ENCODE measurements around the gene USP38. TPM values are rescaled to one million over a fixed set of nuclear protein-coding genes. Genes with fewer than 3 reads are reported as not detected.
"Not testable (repeated sequence)": the region's sequence is repeated elsewhere in the genome, so short reads cannot be mapped to it uniquely, and the experiment has no call there.

USP38 gene
- total RNA-seq, 2 experiments from 2014 or later: 26.6 to 30.9 TPM

- H3K27ac Mint-ChIP-seq: no peak overlapping the region
- CTCF ChIA-PET: no interaction called here
- no peaks in the 10 kb centered on the region for H3K9me3 Mint-ChIP-seq (ENCODE audit: low read depth)
- no peak for ATAC-seq
- no peak overlapping the region for H3K4me3 Mint-ChIP-seq
- H3K4me1 Mint-ChIP-seq: no peaks in the 10 kb centered on the region
- H3K27me3 Mint-ChIP-seq: peaks cover 2% of the 10 kb centered on the region
- DNase-seq: no peak
- no peaks in the 10 kb centered on the region for H3K36me3 Mint-ChIP-seq
These were observed 49.4 kb downstream of the USP38 start for GRCh38 chr4:143234153-143234552.

DNA sequence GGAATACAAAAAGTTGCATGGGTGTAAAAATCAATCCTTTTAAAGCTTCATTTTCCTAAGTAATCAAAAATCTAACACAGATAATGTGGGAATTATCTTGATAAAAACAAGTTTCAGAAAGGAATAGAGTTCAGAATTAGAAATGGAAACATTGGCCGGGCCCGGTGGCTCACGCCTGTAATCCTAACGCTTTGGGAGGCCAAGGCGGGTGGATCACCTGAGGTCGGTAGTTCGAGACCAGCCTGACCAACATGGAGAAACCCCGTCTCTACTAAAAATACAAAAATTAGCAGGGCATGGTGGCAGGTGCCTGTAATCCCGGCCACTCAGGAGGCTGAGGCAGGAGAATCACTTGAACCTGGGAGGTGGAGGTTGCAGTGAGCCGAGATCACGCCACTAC lies 52.5 kb downstream of the USP38 start:
- H3K9me3 Mint-ChIP-seq (ENCODE audit: low read depth); CTCF ChIA-PET: not testable (repeated sequence)

GRCh38 chr4:143240939-143241679 lies 56.4 kb downstream of the USP38 start:
- H3K27ac Mint-ChIP-seq: no peak overlapping the region
- H3K4me1 Mint-ChIP-seq: no peaks in the 10 kb centered on the region
- CTCF ChIA-PET: no interaction called here
- DNase-seq (no peak), ATAC-seq (no peak)
- no peaks in the 10 kb centered on the region for H3K27me3 Mint-ChIP-seq
- peaks cover 2% of the 10 kb centered on the region for H3K36me3 Mint-ChIP-seq
- H3K4me3 Mint-ChIP-seq: no peak overlapping the region
- peaks cover 4% of the 10 kb centered on the region for H3K9me3 Mint-ChIP-seq (ENCODE audit: low read depth)

More for the DNA sequence above, 52.5 kb downstream of the USP38 start:
- H3K4me1 Mint-ChIP-seq, DNase-seq, H3K27me3 Mint-ChIP-seq, H3K27ac Mint-ChIP-seq, H3K4me3 Mint-ChIP-seq, H3K36me3 Mint-ChIP-seq, ATAC-seq: not testable (repeated sequence)

DNA sequence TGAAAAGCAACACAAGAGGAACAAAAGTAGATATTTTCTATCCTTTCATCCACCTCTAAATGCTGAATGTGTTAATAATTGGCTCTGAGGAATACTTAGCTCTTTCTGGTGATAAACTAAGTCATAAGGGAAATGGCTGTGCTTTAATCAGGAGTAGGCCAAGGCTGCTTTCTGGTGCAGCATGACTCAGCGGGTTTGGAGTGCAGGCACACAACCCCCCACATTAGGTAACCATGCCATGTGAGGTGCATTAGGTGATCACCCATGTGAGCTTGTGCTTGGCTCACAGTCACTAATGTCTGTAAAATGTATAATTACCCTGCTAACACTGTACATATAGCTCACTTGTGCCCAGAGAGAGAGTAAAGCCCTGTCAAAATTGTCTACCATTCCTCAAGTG lies 57.2 kb downstream of the USP38 start:
- ATAC-seq (no peak), DNase-seq (no peak)
- H3K36me3 Mint-ChIP-seq: peaks cover 2% of the 10 kb centered on the region
- H3K4me3 Mint-ChIP-seq: no peak overlapping the region
- no peak overlapping the region for H3K27ac Mint-ChIP-seq
- no peaks in the 10 kb centered on the region for H3K4me1 Mint-ChIP-seq
- peaks cover 4% of the 10 kb centered on the region for H3K9me3 Mint-ChIP-seq (ENCODE audit: low read depth)
- H3K27me3 Mint-ChIP-seq: no peaks in the 10 kb centered on the region
- CTCF ChIA-PET: no interaction called here

GRCh38 chr4:143243041-143243440 lies 58.3 kb downstream of the USP38 start:
- CTCF ChIA-PET: no interaction called here
- H3K36me3 Mint-ChIP-seq: peaks cover 2% of the 10 kb centered on the region
- H3K4me3 Mint-ChIP-seq: no peak overlapping the region
- no peaks in the 10 kb centered on the region for H3K4me1 Mint-ChIP-seq
- DNase-seq: no peak
- ATAC-seq: no peak
- peaks cover 4% of the 10 kb centered on the region for H3K9me3 Mint-ChIP-seq (ENCODE audit: low read depth)
- no peak overlapping the region for H3K27ac Mint-ChIP-seq
- H3K27me3 Mint-ChIP-seq: no peaks in the 10 kb centered on the region

DNA sequence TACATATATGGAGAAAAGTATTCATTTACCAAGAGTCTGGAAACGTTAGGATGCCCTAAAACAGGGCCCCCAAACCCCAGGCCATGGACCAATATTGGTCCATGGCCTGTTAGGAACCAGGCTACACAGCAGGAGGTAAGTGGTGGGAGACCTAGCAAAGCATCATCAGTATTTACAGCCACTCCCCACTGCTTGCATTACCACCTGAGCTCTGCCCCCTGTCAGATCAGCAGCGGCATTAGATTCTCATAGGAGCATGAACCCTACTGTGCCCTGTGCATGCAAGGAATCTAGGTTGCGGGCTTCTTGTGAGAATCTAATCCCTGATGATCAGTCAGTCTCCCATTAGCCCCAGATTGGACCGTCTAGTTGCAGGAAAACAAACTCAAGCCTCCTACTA lies 62.3 kb downstream of the USP38 start:
- Mint-ChIP-seq H3K4me3 (no peak overlapping the region), H3K9me3 (ENCODE audit: low read depth) (peaks cover 3% of the 10 kb centered on the region), H3K27me3 (peaks cover 4% of the 10 kb centered on the region), H3K27ac (no peak overlapping the region), H3K4me1 (no peaks in the 10 kb centered on the region), H3K36me3 (no peaks in the 10 kb centered on the region)
- CTCF ChIA-PET: no interaction called here
- DNase-seq: no peak
- no peak for ATAC-seq

- H3K4me1 Mint-ChIP-seq: no peaks in the 10 kb centered on the region
- no peak overlapping the region for H3K4me3 Mint-ChIP-seq
- CTCF ChIA-PET: no interaction called here
These were observed 63.1 kb downstream of the USP38 start for GRCh38 chr4:143247866-143248265.

DNA sequence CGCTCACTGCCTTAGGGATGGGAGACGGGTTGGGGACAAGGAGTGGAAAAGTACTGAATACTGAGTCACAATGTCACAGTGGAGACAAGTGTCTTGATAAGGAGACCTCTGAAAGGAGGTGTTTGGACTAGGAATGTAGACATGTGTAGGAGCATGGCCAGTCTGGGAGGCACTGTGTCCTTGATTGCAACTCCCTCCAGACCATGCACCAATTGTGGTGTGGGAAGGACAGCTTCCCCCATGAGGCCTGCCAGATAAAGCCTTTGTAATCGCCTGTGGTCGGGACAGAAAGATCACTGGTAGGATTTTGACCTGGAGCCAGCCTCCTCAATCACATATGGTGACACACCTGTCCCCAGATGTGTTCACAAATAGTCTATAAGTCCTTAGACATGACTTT lies 64.1 kb downstream of the USP38 start:
- Mint-ChIP-seq H3K36me3 (no peaks in the 10 kb centered on the region), H3K27me3 (peaks cover 4% of the 10 kb centered on the region), H3K9me3 (ENCODE audit: low read depth) (no peaks in the 10 kb centered on the region), H3K27ac (no peak overlapping the region), H3K4me1 (no peaks in the 10 kb centered on the region), H3K4me3 (no peak overlapping the region)
- CTCF ChIA-PET: no interaction called here
- ATAC-seq: no peak
- no peak for DNase-seq

More at GRCh38 chr4:143247866-143248265, 63.1 kb downstream of the USP38 start:
- Mint-ChIP-seq H3K9me3 (ENCODE audit: low read depth) (peaks cover 2% of the 10 kb centered on the region), H3K27ac (no peak overlapping the region), H3K36me3 (no peaks in the 10 kb centered on the region), H3K27me3 (peaks cover 4% of the 10 kb centered on the region)
- ATAC-seq (no peak), DNase-seq (no peak)

DNA sequence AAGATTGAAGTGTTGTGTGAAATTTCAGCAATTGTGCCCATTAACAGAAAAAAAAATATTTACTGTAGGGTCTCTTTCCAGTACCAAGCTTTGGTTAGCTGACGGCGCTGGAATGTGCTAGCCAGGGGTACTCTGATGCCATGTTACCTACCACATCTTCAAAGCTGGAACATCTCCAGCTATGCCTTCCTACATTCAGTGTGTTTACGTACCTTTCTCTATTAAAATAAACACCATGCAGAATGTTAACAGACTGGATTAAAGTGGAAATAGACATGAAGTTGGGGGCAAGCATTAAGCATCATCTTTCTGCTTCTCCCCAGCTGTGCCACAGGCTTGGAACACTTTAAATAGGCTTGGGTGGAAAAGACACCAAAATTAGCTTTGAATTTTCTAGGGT lies 65.9 kb downstream of the USP38 start:
- peaks cover 4% of the 10 kb centered on the region for H3K27me3 Mint-ChIP-seq
- CTCF ChIA-PET: no interaction called here

DNA sequence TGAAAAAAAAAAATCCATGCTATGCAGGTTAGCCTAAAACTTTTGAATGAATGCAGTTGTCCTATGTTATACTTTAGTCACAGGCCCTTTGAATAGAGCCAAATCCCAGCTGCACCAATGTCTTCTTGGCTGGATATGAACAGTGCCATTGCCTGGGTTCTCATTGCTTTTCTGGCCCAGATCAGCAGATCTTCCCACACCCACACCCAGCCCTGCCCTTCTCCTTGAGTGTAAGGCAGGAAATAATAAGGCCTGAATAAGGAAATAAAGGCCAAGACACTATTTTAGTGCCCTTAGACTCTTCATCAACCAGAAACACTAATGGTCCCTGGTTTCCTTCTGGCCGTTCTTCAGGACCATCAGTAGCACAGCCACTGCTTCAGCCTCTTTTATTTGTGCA lies 66.6 kb downstream of the USP38 start:
- CTCF ChIA-PET: no interaction called here
- Mint-ChIP-seq H3K4me3 (no peak overlapping the region), H3K36me3 (no peaks in the 10 kb centered on the region), H3K9me3 (ENCODE audit: low read depth) (no peaks in the 10 kb centered on the region), H3K27me3 (peaks cover 4% of the 10 kb centered on the region), H3K27ac (no peak overlapping the region), H3K4me1 (peaks cover 2% of the 10 kb centered on the region)
- ATAC-seq (no peak), DNase-seq (no peak)

More for the DNA sequence above, 65.9 kb downstream of the USP38 start:
- Mint-ChIP-seq H3K27ac (no peak overlapping the region), H3K4me1 (no peaks in the 10 kb centered on the region), H3K36me3 (no peaks in the 10 kb centered on the region), H3K4me3 (no peak overlapping the region), H3K9me3 (ENCODE audit: low read depth) (no peaks in the 10 kb centered on the region)
- DNase-seq (no peak), ATAC-seq (no peak)

GRCh38 chr4:143251779-143252178 lies 67.1 kb downstream of the USP38 start:
- ATAC-seq (no peak), DNase-seq (no peak)
- Mint-ChIP-seq H3K4me1 (peaks cover 2% of the 10 kb centered on the region), H3K9me3 (ENCODE audit: low read depth) (no peaks in the 10 kb centered on the region), H3K4me3 (no peak overlapping the region), H3K27ac (no peak overlapping the region), H3K27me3 (peaks cover 6% of the 10 kb centered on the region), H3K36me3 (no peaks in the 10 kb centered on the region)
- CTCF ChIA-PET: no interaction called here

DNA sequence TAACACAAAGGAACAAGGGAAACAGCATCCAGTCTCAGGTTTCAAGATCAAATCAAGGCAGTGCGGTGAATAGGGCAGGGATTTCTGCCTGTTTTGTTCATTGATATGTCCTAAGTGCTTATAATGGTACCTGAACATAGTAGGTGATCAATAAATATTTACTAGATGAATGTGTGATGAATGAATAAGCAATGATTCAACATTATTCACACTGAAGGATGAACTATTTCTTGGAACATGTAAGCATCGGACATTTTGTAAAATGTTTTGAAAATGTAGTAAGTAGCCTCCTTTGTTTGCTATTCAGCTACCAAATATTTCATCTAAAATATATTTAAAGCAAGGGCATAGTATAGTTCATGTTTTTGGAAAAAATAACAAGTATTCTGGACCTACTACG lies 67.8 kb downstream of the USP38 start:
- Mint-ChIP-seq H3K27me3 (peaks cover 8% of the 10 kb centered on the region), H3K4me3 (no peak overlapping the region), H3K27ac (no peak overlapping the region), H3K4me1 (peaks cover 2% of the 10 kb centered on the region), H3K9me3 (ENCODE audit: low read depth) (no peaks in the 10 kb centered on the region), H3K36me3 (no peaks in the 10 kb centered on the region)
- CTCF ChIA-PET: no interaction called here
- DNase-seq (no peak), ATAC-seq (no peak)

DNA sequence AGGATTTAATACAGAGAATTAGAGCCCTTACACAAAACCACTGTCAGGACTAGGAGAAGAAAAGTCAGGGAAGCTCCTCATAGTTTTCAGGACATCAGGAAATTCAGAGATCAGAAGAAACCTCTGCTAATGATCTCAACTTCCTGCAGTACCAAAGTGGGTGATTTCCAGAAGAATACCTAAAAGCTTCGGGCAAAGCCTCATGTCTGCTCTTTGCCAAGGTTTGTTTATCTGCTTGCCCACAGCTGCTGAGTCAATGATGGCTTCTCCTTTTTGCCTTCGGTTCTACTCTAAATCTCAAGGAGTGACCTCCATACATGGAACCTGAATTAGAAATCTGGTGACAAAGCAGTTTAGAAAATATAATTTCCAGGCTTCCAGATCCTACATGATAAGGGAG lies 68.4 kb downstream of the USP38 start:
- peaks cover 8% of the 10 kb centered on the region for H3K27me3 Mint-ChIP-seq
- no peak overlapping the region for H3K4me3 Mint-ChIP-seq

GRCh38 chr4:143254491-143255226 lies 69.9 kb downstream of the USP38 start:
- peaks cover 6% of the 10 kb centered on the region for H3K27me3 Mint-ChIP-seq
- no peak overlapping the region for H3K4me3 Mint-ChIP-seq
- no peak overlapping the region for H3K27ac Mint-ChIP-seq
- CTCF ChIA-PET: no interaction called here
- no peak for ATAC-seq
- H3K36me3 Mint-ChIP-seq: no peaks in the 10 kb centered on the region
- H3K9me3 Mint-ChIP-seq (ENCODE audit: low read depth): no peaks in the 10 kb centered on the region
- DNase-seq: no peak
- peaks cover 2% of the 10 kb centered on the region for H3K4me1 Mint-ChIP-seq

More for the DNA sequence above, 68.4 kb downstream of the USP38 start:
- no peak overlapping the region for H3K27ac Mint-ChIP-seq
- CTCF ChIA-PET: no interaction called here
- no peaks in the 10 kb centered on the region for H3K9me3 Mint-ChIP-seq (ENCODE audit: low read depth)
- no peaks in the 10 kb centered on the region for H3K36me3 Mint-ChIP-seq
- no peak for ATAC-seq
- no peak for DNase-seq
- peaks cover 2% of the 10 kb centered on the region for H3K4me1 Mint-ChIP-seq

Measured in activated CD8-positive, alpha-beta memory T cell treated with anti-CD3 and anti-CD28 coated beads, Interleukin-2, amount 10 ng/mL, durations not matched to agents 7 days and 5 days (primary cell).